Fibroblast of lung (primary cell): ENCODE measurements around the gene CEP250. TPM values are rescaled to one million over a fixed set of nuclear protein-coding genes. Genes with fewer than 3 reads are reported as not detected.
A peak's percentile ranks its signal among the peaks of the same experiment; 100 is the strongest.
"Not testable (repeated sequence)": the region's sequence is repeated elsewhere in the genome, so short reads cannot be mapped to it uniquely, and the experiment has no call there.

ENCODE experiments used
- DNase-seq, 2 donors: peaks; one replicate each; pipeline versions ENCODE4 v3.0.0 to v3.0.0-alpha.2; 2010; ENCODE audit warnings: low read depth in 2 of 2
- H2AFZ ChIP-seq: 2 replicates; pipeline ENCODE4 v1.5.1; 2012; ENCODE audit warnings: low read length, control low read depth, inconsistent platforms
- H3K27ac ChIP-seq: 2 replicates; pipeline ENCODE4 v1.5.1; 2011; ENCODE audit warnings: low read length, control low read depth; ENCODE audit not compliant: insufficient read depth
- H3K27me3 ChIP-seq: 2 replicates; pipeline ENCODE4 v1.5.1; 2011; ENCODE audit warnings: mild to moderate bottlenecking, low read length; ENCODE audit not compliant: control insufficient read depth, insufficient read depth
- H3K36me3 ChIP-seq: 2 replicates; pipeline ENCODE4 v1.5.1; 2011; ENCODE audit warnings: low read length; ENCODE audit not compliant: control insufficient read depth, insufficient read depth
- H3K4me1 ChIP-seq: 2 replicates; pipeline ENCODE4 v1.5.1; 2011; ENCODE audit warnings: low read length; ENCODE audit not compliant: control insufficient read depth, insufficient read depth; ENCODE audit errors: extremely low read depth
- H3K4me2 ChIP-seq: 2 replicates; pipeline ENCODE4 v1.5.1; 2011; ENCODE audit warnings: low read length, control low read depth; ENCODE audit not compliant: insufficient read depth; ENCODE audit errors: extremely low read depth
- H3K4me3 ChIP-seq, 4 experiments: fragments of 200-600 bp in 1 of 4; sonication (generic) in 1 of 4; replicated peaks in 1 of 4; 2 replicates each; pipeline ENCODE4 v1.5.1; 2011 to 2016; ENCODE audit warnings: low read length in 4 of 4, low read depth in 3 of 4, mild to moderate bottlenecking in 3 of 4, control low read depth in 2 of 4, inconsistent platforms in 1 of 4, mixed read lengths in 1 of 4; ENCODE audit not compliant: insufficient read depth in 1 of 4; ENCODE audit errors: control extremely low read depth in 1 of 4
- H3K79me2 ChIP-seq: 2 replicates; pipeline ENCODE4 v1.5.1; 2012; ENCODE audit warnings: mild to moderate bottlenecking, low read length, inconsistent platforms; ENCODE audit not compliant: control insufficient read depth, insufficient read depth
- H3K9ac ChIP-seq: 2 replicates; pipeline ENCODE4 v1.5.1; 2011; ENCODE audit warnings: mild to moderate bottlenecking, low read length, control low read depth; ENCODE audit not compliant: insufficient read depth
- H3K9me3 ChIP-seq: 2 replicates; pipeline ENCODE4 v1.5.1; 2012; ENCODE audit warnings: low read depth, low read length; ENCODE audit not compliant: control insufficient read depth, insufficient read depth
- H4K20me1 ChIP-seq: 2 replicates; pipeline ENCODE4 v1.5.1; 2011; ENCODE audit warnings: low read length; ENCODE audit not compliant: control insufficient read depth, insufficient read depth; ENCODE audit errors: extremely low read depth
- CTCF ChIP-seq, 2 donors: IDR thresholded peaks in 1 of 2; conservative IDR thresholded peaks in 1 of 2; 1 replicate in 1 of 2; 2 replicates in 1 of 2; pipeline ENCODE4 v1.5.1; 2011 to 2012; ENCODE audit warnings: low read length in 2 of 2, control low read depth in 1 of 2, inconsistent platforms in 1 of 2, low read depth in 1 of 2, mild to moderate bottlenecking in 1 of 2
- EZH2 ChIP-seq: IDR thresholded peaks from 2 replicates; pipeline ENCODE4 v1.5.1; 2012; ENCODE audit warnings: low read length, control low read depth, mild to moderate bottlenecking; ENCODE audit errors: missing control alignments
- polyA plus RNA-seq, 2 donors: library from polyadenylated mRNA; depleted of rRNA in 1 of 2; stranded (reverse) in 1 of 2; unstranded in 1 of 2; fragments of >200 nt; gene quantifications; 2 replicates each; pipeline ENCODE4 v1.2.1, GENCODE V29; 2011 to 2012; ENCODE audit warnings: missing spikeins in 1 of 2
- total RNA-seq: library from RNA; depleted of rRNA; stranded (reverse); fragments of >200 nt; gene quantifications from 2 replicates; pipeline ENCODE4 v1.2.1, GENCODE V29; 2014

Gene CEP250
- total and polyA plus RNA-seq, 2 donors (not counting 1 experiment from before 2014, with no cell fraction given) = 11.3 to 45.9 TPM

- no peak for DNase-seq
- Histone ChIP-seq H3K4me3 (no peak overlapping the region), H3K27ac (no peak overlapping the region), H3K27me3 (no peaks in the 10 kb centered on the region), H3K4me1 (peaks cover 2% of the 10 kb centered on the region), H3K79me2 (peaks cover 3% of the 10 kb centered on the region), H3K9ac (no peak overlapping the region), H4K20me1 (no peaks in the 10 kb centered on the region), H2AFZ (no peak overlapping the region), H3K36me3 (no peaks in the 10 kb centered on the region), H3K4me2 (no peak overlapping the region), H3K9me3 (no peaks in the 10 kb centered on the region)
- TF ChIP-seq EZH2 (no peak), CTCF (conservative IDR thresholded peaks at IDR 0.05 in 1 of 2, IDR thresholded peaks at IDR 0.05 in 1 of 2; ENCODE audit: low read depth in 1 of 2, low read length in 2 of 2) (no peak)
These were observed 4.1 kb upstream of the CEP250 start for GRCh38 chr20:35451295-35451694.

GRCh38 chr20:35453647-35454046 lies 1.8 kb upstream of the CEP250 start:
- H3K36me3 ChIP-seq = no peaks in the 10 kb centered on the region
- H3K4me1 ChIP-seq = peaks cover 5% of the 10 kb centered on the region
- TF ChIP-seq CTCF (conservative IDR thresholded peaks at IDR 0.05 in 1 of 2, IDR thresholded peaks at IDR 0.05 in 1 of 2; ENCODE audit: low read depth in 1 of 2, low read length in 2 of 2) (no peak), EZH2 (no peak)
- H3K27ac ChIP-seq = no peak overlapping the region
- H3K27me3 ChIP-seq = no peaks in the 10 kb centered on the region
- no peaks in the 10 kb centered on the region for H4K20me1 ChIP-seq
- no peak overlapping the region for H2AFZ ChIP-seq
- peaks cover 13% of the 10 kb centered on the region for H3K79me2 ChIP-seq
- DNase-seq = no peak
- no peak overlapping the region for H3K9ac ChIP-seq
- H3K4me2 ChIP-seq = peak overlapping the region; percentile 66
- H3K9me3 ChIP-seq = no peaks in the 10 kb centered on the region
- H3K4me3 ChIP-seq = peak overlapping the region; percentile 42 to 99 (median 90)

- not testable (repeated sequence) for H2AFZ ChIP-seq, H3K27ac ChIP-seq, H3K9ac ChIP-seq, H3K27me3 ChIP-seq, DNase-seq, H3K36me3 ChIP-seq, H3K4me1 ChIP-seq, H3K9me3 ChIP-seq, H4K20me1 ChIP-seq
- H3K79me2 ChIP-seq = peaks cover 19% of the 10 kb centered on the region
- peak overlapping the region; percentile 65 for H3K4me2 ChIP-seq
- H3K4me3 ChIP-seq = peak overlapping the region in 1 of 4 experiments; percentile 22
These were observed 1.3 kb downstream of the CEP250 start for GRCh38 chr20:35456700-35457099.

- H3K9ac ChIP-seq, H3K27ac ChIP-seq, H3K4me2 ChIP-seq, H2AFZ ChIP-seq, H3K27me3 ChIP-seq, H4K20me1 ChIP-seq, DNase-seq, H3K9me3 ChIP-seq, H3K4me3 ChIP-seq, H3K4me1 ChIP-seq: not testable (repeated sequence)
- H3K36me3 ChIP-seq = peaks cover 12% of the 10 kb centered on the region
- H3K79me2 ChIP-seq = peaks cover 19% of the 10 kb centered on the region
These were observed 2.1 kb downstream of the CEP250 start for GRCh38 chr20:35457539-35457938.
